Activated T-cell treated with anti-CD3 and anti-CD28 coated beads, Interleukin-2, amount 50 U/mL, for 48 hours (primary cell): Measurements from ENCODE around the gene TNP2.
A peak's percentile ranks its signal among the peaks of the same experiment; 100 is the strongest.
"Not testable (repeated sequence)": the region's sequence is repeated elsewhere in the genome, so short reads cannot be mapped to it uniquely, and the experiment has no call there.

Experiments used
- DNase-seq, 2 experiments: peaks; one replicate each; pipeline ENCODE4 v3.0.0-alpha.2; 2020

The TNP2 gene

GRCh38 chr16:11238272-11239202 lies 30.6 kb downstream of the TNP2 start:
- DNase-seq: no peak

- no peak for DNase-seq
Observed at GRCh38 chr16:11236461-11237254, 32.5 kb downstream of the TNP2 start.

GRCh38 chr16:11235703-11235991 lies 33.5 kb downstream of the TNP2 start:
- no peak for DNase-seq

GRCh38 chr16:11234884-11235702 lies 34.0 kb downstream of the TNP2 start:
- no peak for DNase-seq

- peak; percentile 90 to 91 for DNase-seq
Observed at GRCh38 chr16:11233727-11234376, 35.3 kb downstream of the TNP2 start.

- DNase-seq: peak; percentile 94 to 96
Observed at GRCh38 chr16:11232852-11233726, 36.0 kb downstream of the TNP2 start.

DNA sequence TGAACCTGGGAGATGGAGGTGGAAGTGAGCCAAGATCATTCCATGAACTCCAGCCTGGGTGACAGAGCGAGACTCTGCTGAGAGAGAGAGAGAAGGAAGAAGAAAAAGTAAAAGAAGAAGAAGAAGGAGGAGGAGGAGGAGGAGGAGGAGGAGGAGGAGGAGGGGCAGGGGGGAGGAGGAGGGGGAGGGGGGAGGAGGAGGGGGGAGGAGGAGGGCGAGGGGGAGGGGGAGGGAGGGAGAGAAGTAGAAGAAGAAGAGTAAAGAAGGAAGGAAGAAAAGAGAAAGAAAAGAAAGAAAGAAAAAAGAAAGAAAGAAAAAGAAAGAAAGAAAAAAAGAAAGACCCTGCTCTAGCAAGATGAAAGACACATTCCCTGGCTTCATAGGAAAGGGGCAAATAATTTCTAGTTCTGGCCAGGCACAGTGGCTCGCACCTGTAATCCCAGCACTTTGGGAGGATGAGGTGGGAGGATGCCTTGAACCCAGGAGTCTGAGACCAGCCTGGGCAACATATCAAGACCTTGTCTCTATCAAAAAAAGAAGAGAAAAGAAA lies 36.7 kb downstream of the TNP2 start:
- DNase-seq: no peak

DNA sequence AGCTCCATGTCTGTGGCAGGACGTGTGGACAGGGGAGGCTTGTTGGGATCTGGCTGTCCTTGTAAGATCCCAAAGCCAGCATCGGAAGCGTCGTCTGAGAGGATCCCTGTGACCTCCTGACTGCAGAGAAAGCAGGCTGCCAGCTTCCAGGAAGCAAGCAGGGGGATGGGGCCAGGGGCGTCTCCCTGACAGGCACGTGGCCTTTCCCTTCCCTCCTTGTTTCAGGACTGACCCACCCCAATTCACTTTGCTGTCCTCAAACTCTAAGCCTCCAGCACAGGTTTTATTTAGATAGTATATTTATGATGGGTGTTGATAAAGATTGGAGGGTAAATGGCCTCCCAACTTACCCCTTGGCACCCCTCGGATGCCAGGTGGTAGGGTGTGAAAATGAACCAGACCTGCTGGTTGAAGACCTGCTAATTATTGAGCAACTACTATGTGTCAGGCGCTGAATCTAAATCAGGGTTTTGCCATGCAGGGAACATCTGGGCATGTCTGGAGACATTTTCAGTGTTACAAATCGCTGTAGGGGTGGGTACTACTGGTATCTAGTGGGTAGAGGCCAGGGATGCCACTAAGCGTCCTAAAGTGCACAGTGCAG lies 37.7 kb downstream of the TNP2 start:
- DNase-seq: no peak

- no peak for DNase-seq
Observed at GRCh38 chr16:11229906-11230305, 39.2 kb downstream of the TNP2 start.

DNA sequence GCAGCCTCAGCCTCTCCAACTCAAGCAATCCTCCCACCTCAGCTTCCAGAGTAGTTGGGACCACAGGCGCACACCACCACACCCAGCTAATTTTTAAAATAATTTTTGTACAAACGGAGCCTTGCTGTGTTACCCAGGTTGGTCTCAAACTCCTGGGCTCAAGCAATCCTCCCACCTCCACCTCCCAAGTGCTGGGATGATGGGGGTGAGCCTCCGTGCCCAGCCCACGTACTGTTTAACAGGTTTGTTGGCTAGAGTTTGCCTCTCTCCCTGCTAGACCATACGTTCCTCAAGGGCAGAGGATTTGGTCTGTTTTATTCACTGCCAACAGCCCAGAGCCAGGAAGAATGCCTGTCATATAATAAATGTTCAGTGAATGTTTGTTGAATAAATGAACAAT lies 39.7 kb downstream of the TNP2 start:
- no peak for DNase-seq

DNA sequence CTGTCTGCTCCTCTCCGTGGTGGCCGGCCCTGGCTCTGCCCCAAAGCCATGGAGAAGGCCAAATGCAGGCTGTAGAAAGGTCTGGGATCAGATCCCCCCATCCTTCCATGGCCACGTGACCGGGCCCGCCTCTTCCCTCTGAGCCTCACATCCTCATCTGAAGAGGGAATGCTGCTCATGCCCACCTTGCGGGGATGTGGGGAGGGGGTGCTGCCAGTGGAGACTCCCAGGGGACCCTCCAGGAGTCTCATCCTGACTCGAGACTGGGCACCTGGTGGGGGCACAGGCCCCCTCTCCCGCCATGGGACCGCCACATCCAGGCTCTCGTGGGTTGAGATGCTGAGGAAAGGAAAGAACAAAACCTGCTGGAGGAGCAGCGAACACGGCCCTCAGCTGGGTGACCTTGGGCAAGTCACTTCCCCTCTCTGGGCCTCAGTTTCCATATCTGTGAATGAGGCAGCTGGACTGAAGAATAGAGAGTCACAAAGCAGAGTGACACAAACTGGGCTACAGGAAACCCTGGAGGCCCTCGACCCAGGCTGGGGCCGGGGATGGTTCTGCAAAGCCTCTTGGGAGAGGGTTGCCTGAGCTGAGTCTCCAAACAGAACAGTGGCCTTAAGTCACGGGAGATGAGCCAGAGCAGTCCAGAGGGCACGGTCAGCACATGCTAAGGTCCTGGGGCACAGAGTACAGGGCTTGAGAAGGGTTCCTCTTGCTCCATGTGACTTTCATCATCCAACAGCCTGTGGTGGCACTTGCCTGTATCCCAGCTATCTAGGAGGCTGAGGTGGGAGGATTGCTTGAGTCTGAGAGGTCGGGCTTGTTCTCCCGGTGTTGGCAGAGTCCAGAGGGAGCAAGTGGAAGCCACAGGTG lies 43.2 kb downstream of the TNP2 start:
- peak; percentile 60 to 63 for DNase-seq

DNA sequence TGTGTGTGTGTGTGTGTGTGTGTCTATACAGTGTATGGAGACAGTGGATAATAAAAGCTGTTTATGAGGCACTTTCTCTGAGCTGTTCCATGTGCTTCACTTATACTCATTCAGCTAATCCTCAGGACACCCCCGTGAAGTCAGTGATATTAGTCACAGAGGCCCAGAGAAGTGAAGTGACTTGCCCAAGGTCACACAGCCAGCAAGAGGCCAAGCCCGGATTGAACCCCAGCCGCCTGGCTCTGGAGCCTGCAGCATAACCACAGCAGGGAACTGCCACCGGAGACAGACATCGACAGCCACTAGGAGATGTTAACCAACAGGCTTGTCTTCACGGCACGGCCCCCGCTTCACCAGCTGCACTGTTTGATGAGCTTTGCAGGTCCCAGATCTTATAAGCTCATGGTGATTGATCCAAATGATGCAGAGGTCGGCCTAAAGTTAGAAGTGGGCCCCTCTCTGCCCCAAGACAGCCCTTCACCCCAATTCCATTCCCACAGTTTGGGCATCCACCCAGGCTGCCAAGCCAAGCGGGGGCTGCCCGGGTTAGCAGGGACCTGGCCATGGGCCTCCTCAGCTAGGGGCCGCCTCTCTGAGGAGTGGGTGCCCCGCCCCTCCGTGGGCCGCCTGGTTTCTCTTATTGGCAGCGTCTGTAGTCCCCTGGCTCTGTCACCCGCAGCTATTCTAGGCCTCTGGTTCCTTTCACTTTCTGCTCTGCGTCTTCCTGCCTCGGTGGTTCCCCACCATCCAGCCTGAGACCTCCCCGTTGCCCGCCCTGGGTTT lies 44.0 kb downstream of the TNP2 start:
- peak; percentile 92 to 93 for DNase-seq

DNA sequence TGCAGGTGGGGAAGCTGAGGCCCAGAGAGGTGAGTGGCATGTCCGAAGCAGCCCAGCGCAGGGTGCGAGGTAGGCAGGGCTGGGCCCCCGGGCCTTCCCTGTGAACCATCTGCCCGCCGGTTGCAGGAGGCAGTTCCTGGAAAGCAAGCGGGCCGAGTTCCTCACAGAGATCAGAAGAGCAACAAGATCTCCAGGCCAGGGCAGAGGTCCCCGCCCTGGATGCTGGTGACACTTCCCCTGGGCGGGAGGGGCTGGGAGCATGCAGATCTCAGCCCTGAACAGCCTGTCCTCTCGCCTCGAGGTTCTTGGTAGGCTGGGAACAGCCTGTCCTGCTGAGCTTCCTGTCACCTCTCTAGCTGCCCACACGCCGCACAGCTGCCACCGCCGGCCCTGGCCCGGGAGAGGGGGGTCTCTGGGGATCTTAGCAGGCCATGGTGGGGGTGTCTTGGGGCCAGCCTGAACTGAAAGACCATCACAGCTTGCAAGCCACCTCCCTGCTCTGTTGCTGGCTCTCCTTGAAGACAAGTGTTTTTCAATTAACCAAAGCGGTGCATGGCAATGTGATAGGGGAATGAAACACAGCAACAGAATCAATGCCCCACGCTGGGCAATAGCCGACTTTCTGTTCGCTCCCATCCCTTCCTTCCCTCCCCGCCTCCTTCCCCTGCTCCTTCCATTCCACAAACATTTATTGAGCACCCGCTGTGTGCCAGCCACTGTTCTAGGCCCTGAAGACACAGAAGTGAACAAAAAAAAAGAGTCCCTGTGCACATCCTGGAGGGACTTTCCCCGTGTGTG lies 44.8 kb downstream of the TNP2 start:
- DNase-seq: peak; percentile 82 to 84

DNA sequence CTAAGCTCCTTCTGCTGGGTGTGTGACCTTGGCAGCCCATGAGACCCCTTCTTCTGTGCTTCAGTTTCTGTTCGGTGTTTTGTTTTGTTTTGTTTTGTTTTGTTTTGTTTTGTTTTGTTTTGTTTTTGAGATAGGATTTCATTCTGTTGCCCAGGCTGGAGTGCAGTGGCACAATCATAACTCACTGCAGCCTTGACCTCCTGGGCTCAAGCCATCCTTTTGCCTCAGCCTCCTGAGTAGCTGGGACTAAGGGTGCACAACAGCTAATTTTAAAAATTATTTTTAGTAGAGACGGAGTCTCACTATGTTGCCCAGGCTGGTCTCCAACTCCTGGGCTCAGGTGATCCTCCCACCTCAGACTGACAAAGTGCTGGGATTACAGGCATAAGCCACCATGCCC lies 48.6 kb downstream of the TNP2 start:
- DNase-seq: not testable (repeated sequence)

DNA sequence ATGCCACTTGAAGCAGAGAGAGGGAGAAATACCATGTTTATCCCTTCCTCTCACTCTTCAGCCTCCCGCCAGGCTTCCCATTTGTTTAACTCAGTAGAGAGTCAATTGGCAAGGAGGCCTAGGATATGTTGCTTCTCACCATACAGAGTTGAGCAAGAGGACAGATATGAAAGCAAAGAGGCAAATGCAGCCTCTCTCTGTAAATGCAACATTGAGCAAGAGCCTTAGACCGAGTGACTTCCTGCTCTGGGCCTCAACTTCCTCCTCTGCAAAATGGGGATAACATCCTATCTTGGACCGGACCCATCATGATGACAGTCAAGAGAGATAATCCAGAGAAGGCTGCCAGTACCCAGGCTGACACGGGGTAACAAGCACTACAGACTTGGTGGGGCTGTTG lies 49.9 kb downstream of the TNP2 start:
- DNase-seq: no peak

- DNase-seq: no peak
Observed at GRCh38 chr16:11218604-11218962, 50.5 kb downstream of the TNP2 start.
